SK-N-SH (cell line): ENCODE results near the gene MTHFD2L. TPM values are rescaled to one million over a fixed set of nuclear protein-coding genes. Genes with fewer than 3 reads are reported as not detected.

ENCODE experiments used
- CTCF ChIA-PET: fragments of 300-600, 350-600 bp; formaldehyde crosslinking; extraction: SDS; loops from one replicate; lab custom pipeline; 2021; lab: Yijun Ruan, JAX
- POLR2A ChIA-PET: fragments of 350-600 bp; sonication (Branson Sonifier 250); formaldehyde crosslinking; extraction: SDS; loops from one replicate; lab custom pipeline; 2020; ENCODE audit warnings: antibody characterized with exemption, inconsistent platforms; lab: Yijun Ruan, JAX
- DNase-seq: peaks from one replicate; pipeline ENCODE4 v3.0.0; 2012
- H2AFZ ChIP-seq: fragments of 200-600 bp; sonication (generic); 2 replicates; pipeline ENCODE4 v1.8.1; 2016; ENCODE audit warnings: antibody characterized with exemption, mild to moderate bottlenecking, low read depth
- H3F3A ChIP-seq: fragments of 200-600 bp; sonication (generic); replicated peaks from 2 replicates; pipeline ENCODE3; 2016; ENCODE audit warnings: antibody characterized with exemption, mild to moderate bottlenecking; ENCODE audit not compliant: insufficient read depth
- H3K27ac ChIP-seq, 2 experiments: fragments of 200-500 bp in 1 of 2; fragments of 200-600 bp in 1 of 2; sonication (Bioruptor generic) in 1 of 2; sonication (generic), shearing (Covaris generic) in 1 of 2; 2 replicates each; pipeline versions ENCODE4 v1.5.1 to v1.6.1; 2014 to 2016; ENCODE audit warnings: low read depth in 2 of 2, inconsistent platforms in 1 of 2, low read length in 1 of 2, mild to moderate bottlenecking in 1 of 2, mixed read lengths in 1 of 2
- H3K27me3 ChIP-seq: fragments of 200-600 bp; sonication (generic), shearing (Covaris generic); 2 replicates; pipeline ENCODE4 v1.6.1; 2016; ENCODE audit warnings: mixed run types; ENCODE audit not compliant: insufficient read depth
- H3K36me3 ChIP-seq, 2 experiments: fragments of 200-500 bp in 1 of 2; fragments of 200-600 bp in 1 of 2; sonication (Bioruptor generic) in 1 of 2; sonication (generic) in 1 of 2; replicated peaks in 1 of 2; 2 replicates each; pipeline versions ENCODE3 to v1.5.1; 2014 to 2016; ENCODE audit warnings: low read length in 1 of 2, mild to moderate bottlenecking in 1 of 2; ENCODE audit not compliant: insufficient read depth in 2 of 2, control insufficient read depth in 1 of 2
- H3K4me1 ChIP-seq, 2 experiments: fragments of 200-500 bp in 1 of 2; fragments of 200-600 bp in 1 of 2; sonication (Bioruptor generic) in 1 of 2; sonication (generic), shearing (Covaris generic) in 1 of 2; 2 replicates each; pipeline versions ENCODE4 v1.5.1 to v1.6.1; 2014 to 2016; ENCODE audit warnings: low read depth in 1 of 2, low read length in 1 of 2, mixed run types in 1 of 2; ENCODE audit not compliant: insufficient read depth in 2 of 2, control insufficient read depth in 1 of 2
- H3K4me2 ChIP-seq: fragments of 200-600 bp; sonication (generic), shearing (Covaris generic); 2 replicates; pipeline ENCODE4 v1.6.1; 2017; ENCODE audit warnings: mixed run types
- H3K4me3 ChIP-seq, 2 experiments: fragments of 200-500 bp in 1 of 2; fragments of 200-600 bp in 1 of 2; sonication (Bioruptor generic) in 1 of 2; sonication (generic), shearing (Covaris generic) in 1 of 2; 2 replicates each; pipeline versions ENCODE4 v1.5.1 to v1.8.1; 2014 to 2016; ENCODE audit warnings: low read depth in 2 of 2, inconsistent platforms in 1 of 2, low read length in 1 of 2, mild to moderate bottlenecking in 1 of 2, mixed read lengths in 1 of 2, moderate library complexity in 1 of 2
- H3K79me2 ChIP-seq: fragments of 200-600 bp; sonication (generic); 2 replicates; pipeline ENCODE4 v1.8.1; 2017; ENCODE audit warnings: mild to moderate bottlenecking; ENCODE audit not compliant: insufficient read depth
- H3K9ac ChIP-seq: fragments of 200-600 bp; sonication (generic); 2 replicates; pipeline ENCODE4 v1.6.1; 2017; ENCODE audit warnings: mixed run types
- H3K9me2 ChIP-seq: fragments of 200-600 bp; sonication (generic); 2 replicates; pipeline ENCODE4 v1.6.1; 2017; ENCODE audit warnings: mixed run types
- H3K9me3 ChIP-seq: fragments of 200-600 bp; sonication (generic); 2 replicates; pipeline ENCODE4 v1.6.1; 2017; ENCODE audit warnings: mixed run types, mild to moderate bottlenecking, moderate library complexity
- H4K20me1 ChIP-seq: fragments of 200-600 bp; sonication (generic); 2 replicates; pipeline ENCODE4 v1.6.1; 2017; ENCODE audit warnings: mild to moderate bottlenecking, mixed run types; ENCODE audit not compliant: insufficient read depth
- CHD2 ChIP-seq: fragments of 150-350 bp; IDR thresholded peaks from 2 replicates; pipeline ENCODE4 v1.6.1; 2018; ENCODE audit warnings: low read length; ENCODE audit not compliant: partially characterized antibody
- EP300 ChIP-seq, 2 experiments: IDR thresholded peaks; 2 replicates each; pipeline versions ENCODE4 v1.4.0 to v1.6.1; 2012; ENCODE audit warnings: borderline replicate concordance in 1 of 2, low read depth in 1 of 2, low read length in 1 of 2
- NFIC ChIP-seq: IDR thresholded peaks from 2 replicates; pipeline ENCODE4 v1.4.0; 2012; ENCODE audit warnings: borderline replicate concordance
- POLR2AphosphoS5 ChIP-seq: IDR thresholded peaks from 2 replicates; pipeline ENCODE4 v1.6.1; 2012; ENCODE audit warnings: low read depth, low read length
- WGBS: methylation state at CpG from one replicate; pipeline ENCODE4 v1.1.6; 2017; ENCODE audit warnings: low lambda C conversion rate; 5-methylcytosine and 5-hydroxymethylcytosine counted together
- polyA plus RNA-seq, 3 experiments: library from polyadenylated mRNA; depleted of rRNA; stranded (reverse); fragments of >200 nt; gene quantifications; 2 replicates each; pipeline ENCODE4 v1.2.3, GENCODE V29; 2012
- TF ChIP-seq, protein P1 (sequence below): fragments of 150-350 bp; IDR thresholded peaks from 2 replicates; pipeline ENCODE4 v1.6.1; 2016; ENCODE audit warnings: mild to moderate bottlenecking, low read depth, low read length

Gene MTHFD2L
- polyA plus RNA-seq, 1 of the 3 experiments (the other 2 are of a cell fraction) = 4.8 TPM

DNA sequence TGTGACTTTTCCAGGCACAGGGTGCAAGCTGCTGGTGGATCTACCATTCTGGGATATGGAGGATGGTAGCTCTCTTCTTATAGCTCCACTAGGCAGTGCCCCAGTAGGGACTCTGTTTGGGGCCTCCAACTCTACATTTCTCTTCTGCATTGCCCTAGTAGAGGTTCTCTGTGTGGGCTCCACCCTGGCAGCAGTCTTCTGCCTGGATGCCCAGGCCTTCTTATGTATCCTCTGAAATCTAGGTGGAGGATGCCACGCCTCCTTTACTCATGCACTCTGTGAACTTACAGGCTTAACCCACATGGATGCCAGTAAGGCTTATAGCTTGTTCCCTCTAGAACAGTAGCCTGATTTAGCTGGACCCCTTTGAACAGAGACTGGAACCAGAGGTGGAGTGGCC is 186.1 kb downstream of the MTHFD2L start:
- H4K20me1 ChIP-seq = no peaks in the 10 kb centered on the region
- no peak overlapping the region for H3K27ac ChIP-seq
- H3K27me3 ChIP-seq = no peaks in the 10 kb centered on the region; the same call in 1 of the 2 replicates
- TF ChIP-seq CHD2 (no peak), NFIC (no peak), EP300 (IDR thresholded peaks at IDR 0.05; ENCODE audit: borderline replicate concordance in 1 of 2, low read depth in 1 of 2, low read length in 1 of 2) (no peak), POLR2AphosphoS5 (no peak)
- TF ChIP-seq, protein P1, sequence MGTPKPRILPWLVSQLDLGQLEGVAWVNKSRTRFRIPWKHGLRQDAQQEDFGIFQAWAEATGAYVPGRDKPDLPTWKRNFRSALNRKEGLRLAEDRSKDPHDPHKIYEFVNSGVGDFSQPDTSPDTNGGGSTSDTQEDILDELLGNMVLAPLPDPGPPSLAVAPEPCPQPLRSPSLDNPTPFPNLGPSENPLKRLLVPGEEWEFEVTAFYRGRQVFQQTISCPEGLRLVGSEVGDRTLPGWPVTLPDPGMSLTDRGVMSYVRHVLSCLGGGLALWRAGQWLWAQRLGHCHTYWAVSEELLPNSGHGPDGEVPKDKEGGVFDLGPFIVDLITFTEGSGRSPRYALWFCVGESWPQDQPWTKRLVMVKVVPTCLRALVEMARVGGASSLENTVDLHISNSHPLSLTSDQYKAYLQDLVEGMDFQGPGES = no peak
- no peak for DNase-seq
- POLR2A ChIA-PET = no interaction called here
- WGBS = 0% methylated on average over 1 of the region's 1 CpG
- H3F3A ChIP-seq = no peaks in the 10 kb centered on the region
- no peaks in the 10 kb centered on the region for H3K9me2 ChIP-seq
- CTCF ChIA-PET = no interaction called here
- H3K4me2 ChIP-seq = no peak overlapping the region
- H3K4me3 ChIP-seq = no peak overlapping the region
- H3K36me3 ChIP-seq = no peaks in the 10 kb centered on the region
- H2AFZ ChIP-seq = no peak overlapping the region
- H3K4me1 ChIP-seq = no peaks in the 10 kb centered on the region
- H3K9ac ChIP-seq = no peak overlapping the region
- no peaks in the 10 kb centered on the region for H3K79me2 ChIP-seq
- H3K9me3 ChIP-seq = no peaks in the 10 kb centered on the region

Other genes starting within 250 kb of the MTHFD2L start
- gene PF4, start 176.1 kb upstream of the MTHFD2L start, polyA plus RNA-seq (2012; rRNA removed) = not detected in 2 replicates
- gene PPBP, start 169.9 kb upstream of the MTHFD2L start, polyA plus RNA-seq (2012; rRNA removed) = not detected in 2 replicates
- 0.02 and 0.03 TPM in 2 replicates for gene CXCL5, start 159.4 kb upstream of the MTHFD2L start, polyA plus RNA-seq (2012; rRNA removed)
- gene CXCL3, start 119.4 kb upstream of the MTHFD2L start, polyA plus RNA-seq (2012; rRNA removed) = 0.31 and 0.34 TPM in 2 replicates
- gene CXCL2, start 58.9 kb upstream of the MTHFD2L start, polyA plus RNA-seq (2012; rRNA removed) = 20.9 and 33.7 TPM in 2 replicates
- 0.23 and 0.52 TPM in 2 replicates for gene EPGN, start 150.4 kb downstream of the MTHFD2L start, polyA plus RNA-seq (2012; rRNA removed)
- not detected in 2 replicates for gene EREG, start 207.0 kb downstream of the MTHFD2L start, polyA plus RNA-seq (2012; rRNA removed)